ENCODE results near the gene GNAQ.

- TF ChIP-seq CTCF (IDR thresholded peaks at IDR 0.05; ENCODE audit: borderline replicate concordance, extremely low read depth, low read length, poor library complexity, severe bottlenecking) (no peak), EZH2 (IDR thresholded peaks at IDR 0.05; ENCODE audit: borderline replicate concordance, low read depth, low read length, severe bottlenecking) (no peak)
Observed at GRCh38 chr9:77877976-77878375, 153.6 kb downstream of the GNAQ start.

Measured in DND-41 (cell line).